Measurements from ENCODE around the gene SMIM3.
A peak's percentile ranks its signal among the peaks of the same experiment; 100 is the strongest.
"Not testable (repeated sequence)": the region's sequence is repeated elsewhere in the genome, so short reads cannot be mapped to it uniquely, and the experiment has no call there.

Gene SMIM3

GRCh38 chr5:150809363-150809762 is 30.8 kb downstream of the SMIM3 start:
- no peak for TF ChIP-seq CTCF (conservative IDR thresholded peaks at IDR 0.05)
- no peak overlapping the region for H3K27ac ChIP-seq

- no peak for TF ChIP-seq CTCF (conservative IDR thresholded peaks at IDR 0.05)
- H3K27ac ChIP-seq = peak overlapping the region; percentile 55
These were observed 36.5 kb downstream of the SMIM3 start for GRCh38 chr5:150815010-150815409.

- no peak overlapping the region for H3K27ac ChIP-seq
- no peak for TF ChIP-seq CTCF (conservative IDR thresholded peaks at IDR 0.05)
These were observed 38.4 kb downstream of the SMIM3 start for GRCh38 chr5:150816946-150817345.

GRCh38 chr5:150829744-150830143 is 51.2 kb downstream of the SMIM3 start:
- TF ChIP-seq CTCF (conservative IDR thresholded peaks at IDR 0.05) = no peak
- H3K27ac ChIP-seq = no peak overlapping the region

- not testable (repeated sequence) for H3K27ac ChIP-seq
These were observed 53.3 kb downstream of the SMIM3 start for GRCh38 chr5:150831821-150832220.

- H3K27ac ChIP-seq = no peak overlapping the region
- no peak for TF ChIP-seq CTCF (conservative IDR thresholded peaks at IDR 0.05)
These were observed 57.5 kb downstream of the SMIM3 start for GRCh38 chr5:150836064-150836463.

GRCh38 chr5:150836703-150837102 is 58.1 kb downstream of the SMIM3 start:
- no peak for TF ChIP-seq CTCF (conservative IDR thresholded peaks at IDR 0.05)
- H3K27ac ChIP-seq = no peak overlapping the region

GRCh38 chr5:150845185-150845859 is 66.8 kb downstream of the SMIM3 start:
- not testable (repeated sequence) for H3K27ac ChIP-seq

GRCh38 chr5:150846308-150846653 is 67.7 kb downstream of the SMIM3 start, which contains the start of gene IRGM:
TSS of gene IRGM (plus strand) at chr5:150846521. CDS start at chr5:150848124, 1,603 bp downstream.
- not testable (repeated sequence) for H3K27ac ChIP-seq

All from VCaP (cell line).